ENCODE measurements around the gene PLA2G2D.
A peak's percentile ranks its signal among the peaks of the same experiment; 100 is the strongest.

The PLA2G2D gene

GRCh38 chr1:20115479-20115878 lies 3.9 kb downstream of the PLA2G2D start:
- DNase-seq (ENCODE audit: low read depth in 2 of 3, low spot score in 2 of 3) = no peak

GRCh38 chr1:20114021-20114648 lies 5.2 kb downstream of the PLA2G2D start:
- no peak for DNase-seq (ENCODE audit: low read depth in 2 of 3, low spot score in 2 of 3)

GRCh38 chr1:20112279-20113000 lies 6.9 kb downstream of the PLA2G2D start:
- no peak for DNase-seq (ENCODE audit: low read depth in 2 of 3, low spot score in 2 of 3)

GRCh38 chr1:20111452-20111851 lies 7.9 kb downstream of the PLA2G2D start:
- DNase-seq (ENCODE audit: low read depth in 2 of 3, low spot score in 2 of 3) = no peak

- DNase-seq (ENCODE audit: low read depth in 2 of 3, low spot score in 2 of 3) = no peak
Observed at GRCh38 chr1:20110679-20111078, 8.7 kb downstream of the PLA2G2D start.

GRCh38 chr1:20109223-20109856 lies 10.0 kb downstream of the PLA2G2D start:
- DNase-seq (ENCODE audit: low read depth in 2 of 3, low spot score in 2 of 3) = no peak

- no peak for DNase-seq (ENCODE audit: low read depth in 2 of 3, low spot score in 2 of 3)
Observed at GRCh38 chr1:20108366-20109123, 10.8 kb downstream of the PLA2G2D start.

- no peak for DNase-seq (ENCODE audit: low read depth in 2 of 3, low spot score in 2 of 3)
Observed at GRCh38 chr1:20107796-20108195, 11.5 kb downstream of the PLA2G2D start.

- no peak for DNase-seq (ENCODE audit: low read depth in 2 of 3, low spot score in 2 of 3)
Observed at GRCh38 chr1:20107351-20107750, 12.0 kb downstream of the PLA2G2D start.

GRCh38 chr1:20105856-20106255 lies 13.5 kb downstream of the PLA2G2D start:
- DNase-seq (ENCODE audit: low read depth in 2 of 3, low spot score in 2 of 3) = no peak

- no peak for DNase-seq (ENCODE audit: low read depth in 2 of 3, low spot score in 2 of 3)
Observed at GRCh38 chr1:20102875-20103274, 16.5 kb downstream of the PLA2G2D start.

GRCh38 chr1:20100632-20101355 lies 18.5 kb downstream of the PLA2G2D start:
- peak in 2 of 3 experiments; percentile 4 to 6 for DNase-seq (ENCODE audit: low read depth in 2 of 3, low spot score in 2 of 3)

GRCh38 chr1:20099533-20099932 lies 19.8 kb downstream of the PLA2G2D start:
- DNase-seq (ENCODE audit: low read depth in 2 of 3, low spot score in 2 of 3) = no peak

GRCh38 chr1:20096840-20097447 lies 22.4 kb downstream of the PLA2G2D start:
- no peak for DNase-seq (ENCODE audit: low read depth in 2 of 3, low spot score in 2 of 3)

- no peak for DNase-seq (ENCODE audit: low read depth in 2 of 3, low spot score in 2 of 3)
Observed at GRCh38 chr1:20095564-20096434, 23.5 kb downstream of the PLA2G2D start.

- no peak for DNase-seq (ENCODE audit: low read depth in 2 of 3, low spot score in 2 of 3)
Observed at GRCh38 chr1:20093940-20094391, 25.4 kb downstream of the PLA2G2D start.

GRCh38 chr1:20093303-20093702 lies 26.0 kb downstream of the PLA2G2D start:
- DNase-seq (ENCODE audit: low read depth in 2 of 3, low spot score in 2 of 3) = no peak

GRCh38 chr1:20090641-20091040 lies 28.7 kb downstream of the PLA2G2D start:
- no peak for DNase-seq (ENCODE audit: low read depth in 2 of 3, low spot score in 2 of 3)

GRCh38 chr1:20090119-20090518 lies 29.2 kb downstream of the PLA2G2D start:
- no peak for DNase-seq (ENCODE audit: low read depth in 2 of 3, low spot score in 2 of 3)

Data from activated CD8-positive, alpha-beta memory T cell treated with anti-CD3 and anti-CD28 coated beads for 48 hours (primary cell).